Lower leg skin (tissue), 4 donors: Measurements from ENCODE around the gene DTX4. TPM values are rescaled to one million over a fixed set of nuclear protein-coding genes. Genes with fewer than 3 reads are reported as not detected.

Experiments
- DNase-seq, 2 donors: peaks; one replicate each; pipeline ENCODE4 v3.0.0-alpha.2; 2019; ENCODE audit warnings: low spot score in 2 of 2
- H3K4me3 ChIP-seq: fragments of 200-600 bp; sonication (generic); 2 replicates; pipeline ENCODE4 v1.5.1; 2017; ENCODE audit warnings: mild to moderate bottlenecking, low read depth; ENCODE audit not compliant: poor library complexity, severe bottlenecking
- POLR2A ChIP-seq, 2 donors: fragments of 450-650 bp; IDR thresholded peaks; one replicate each; pipeline ENCODE4 v1.6.1; 2016 to 2017; ENCODE audit warnings: antibody characterized with exemption in 2 of 2, mild to moderate bottlenecking in 1 of 2, moderate library complexity in 1 of 2
- WGBS, 2 donors: methylation state at CpG; one replicate each; pipeline ENCODE4 v1.1.5; 2018; 5-methylcytosine and 5-hydroxymethylcytosine counted together
- intact Hi-C: fragments of 100-400 bp; cut with DNase I; formaldehyde crosslinking; loops from one replicate; pipeline ENCODE4 v1.15.0; 2023; ENCODE audit warnings: low total_unique reads
- total RNA-seq, 4 donors: library from RNA; depleted of rRNA; stranded (reverse); fragments of >200 nt; gene quantifications; one replicate each; pipeline ENCODE4 v1.1.0, GENCODE V29; 2016
- TF ChIP-seq, protein P1 (sequence below), 3 donors: fragments of 450-650 bp; IDR thresholded peaks; one replicate each; pipeline ENCODE4 v1.5.1; 2016; ENCODE audit warnings: antibody characterized with exemption in 3 of 3, mild to moderate bottlenecking in 3 of 3, moderate library complexity in 2 of 3

DTX4 gene
- total RNA-seq, 4 donors from 2014 or later = 1.2 to 6.4 (median 3.4) TPM

DNA sequence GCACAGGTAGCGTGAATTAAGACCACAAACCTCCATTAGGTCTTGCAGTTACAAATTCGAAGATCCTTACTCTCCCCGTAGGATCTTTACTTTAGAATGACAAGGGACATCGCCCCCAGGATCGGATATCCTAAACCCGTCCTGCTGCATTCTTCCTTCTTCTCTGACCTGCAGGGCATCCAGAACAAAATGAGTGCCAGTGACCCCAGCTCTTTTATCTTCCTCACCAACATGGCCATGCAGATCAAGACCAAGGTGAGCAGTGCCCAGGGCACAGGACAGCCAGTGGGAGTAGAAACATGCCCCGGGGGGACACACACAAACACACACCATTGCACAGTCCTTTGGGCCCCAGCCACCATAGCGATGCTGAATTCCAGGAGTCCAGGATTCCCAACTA lies 83.3 kb downstream of the DTX4 start:
- no peak for DNase-seq
- intact Hi-C loops = no loop called here
- 61% methylated on average over 8 of the region's 8 CpGs for WGBS, 2 donors
- no peak overlapping the region for H3K4me3 ChIP-seq
- TF ChIP-seq, protein P1, sequence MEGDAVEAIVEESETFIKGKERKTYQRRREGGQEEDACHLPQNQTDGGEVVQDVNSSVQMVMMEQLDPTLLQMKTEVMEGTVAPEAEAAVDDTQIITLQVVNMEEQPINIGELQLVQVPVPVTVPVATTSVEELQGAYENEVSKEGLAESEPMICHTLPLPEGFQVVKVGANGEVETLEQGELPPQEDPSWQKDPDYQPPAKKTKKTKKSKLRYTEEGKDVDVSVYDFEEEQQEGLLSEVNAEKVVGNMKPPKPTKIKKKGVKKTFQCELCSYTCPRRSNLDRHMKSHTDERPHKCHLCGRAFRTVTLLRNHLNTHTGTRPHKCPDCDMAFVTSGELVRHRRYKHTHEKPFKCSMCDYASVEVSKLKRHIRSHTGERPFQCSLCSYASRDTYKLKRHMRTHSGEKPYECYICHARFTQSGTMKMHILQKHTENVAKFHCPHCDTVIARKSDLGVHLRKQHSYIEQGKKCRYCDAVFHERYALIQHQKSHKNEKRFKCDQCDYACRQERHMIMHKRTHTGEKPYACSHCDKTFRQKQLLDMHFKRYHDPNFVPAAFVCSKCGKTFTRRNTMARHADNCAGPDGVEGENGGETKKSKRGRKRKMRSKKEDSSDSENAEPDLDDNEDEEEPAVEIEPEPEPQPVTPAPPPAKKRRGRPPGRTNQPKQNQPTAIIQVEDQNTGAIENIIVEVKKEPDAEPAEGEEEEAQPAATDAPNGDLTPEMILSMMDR (IDR thresholded peaks at IDR 0.05) = no peak
- TF ChIP-seq POLR2A (IDR thresholded peaks at IDR 0.05) = no peak

Other genes with a start within 250 kb of the DTX4 start
- gene GLYATL1, start 232.6 kb upstream of the DTX4 start, total RNA-seq = 1 to 10 TPM in 2 of 4 donors, under 1 TPM in 2; 0.30 to 6.8 (median 2.3) TPM
- gene GLYATL1B, start 85.8 kb upstream of the DTX4 start, total RNA-seq = not detected
- 1 to 10 TPM in 2 of 4 donors, under 1 TPM in 2; 0.19 to 2.2 (median 0.72) TPM for gene FAM111B, start 64.9 kb upstream of the DTX4 start, total RNA-seq
- 10 to 100 TPM; 14.9 to 25.0 (median 20.9) TPM for gene FAM111A, start 29.3 kb upstream of the DTX4 start, total RNA-seq
- 1 to 10 TPM; 2.1 to 6.9 (median 3.8) TPM for gene MPEG1, start 40.8 kb downstream of the DTX4 start, total RNA-seq
- gene OR5AN1, start 186.8 kb downstream of the DTX4 start, total RNA-seq = not detected